B cell (primary cell): Measurements from ENCODE around the gene CCNK. TPM values are rescaled to one million over a fixed set of nuclear protein-coding genes. Genes with fewer than 3 reads are reported as not detected.

Source experiments
- ATAC-seq: fragments of 200-7000 bp; cut with Tn5 transposase; one replicate; pipeline ENCODE4 v1.10.0; 2021; ENCODE audit warnings: low read depth, mild to moderate bottlenecking, moderate number of reproducible peaks, moderate library complexity
- CTCF ChIA-PET: fragments of 350-600 bp; sonication (Branson Sonifier 250); formaldehyde crosslinking; loops from one replicate; lab custom pipeline; 2021; ENCODE audit warnings: antibody characterized with exemption, inconsistent platforms; lab: Charles Lee
- POLR2A ChIA-PET: fragments of 350-600 bp; sonication (Branson Sonifier 250); formaldehyde crosslinking; loops from one replicate; lab custom pipeline; 2021; ENCODE audit warnings: antibody characterized with exemption; lab: Charles Lee
- DNase-seq: peaks from one replicate; pipeline ENCODE4 v3.0.0; 2013
- H2AFZ ChIP-seq: 2 replicates; pipeline ENCODE4 v1.6.1; 2012; ENCODE audit warnings: mild to moderate bottlenecking, low read depth, low read length; ENCODE audit not compliant: insufficient read depth, poor library complexity, severe bottlenecking
- H3K27ac ChIP-seq, 2 donors: 1 replicate in 1 of 2; 2 replicates in 1 of 2; pipeline ENCODE4 v1.5.1; 2012 to 2013; ENCODE audit warnings: low read length in 2 of 2, mild to moderate bottlenecking in 2 of 2, moderate library complexity in 1 of 2
- H3K27me3 ChIP-seq, 4 experiments: fragments of 200-600 bp in 1 of 4; sonication (generic) in 1 of 4; replicated peaks in 1 of 4; 1 replicate in 2 of 4; 2 replicates in 2 of 4; pipeline versions ENCODE4 v1.6.1 to v1.7.0; 2013 to 2016; ENCODE audit warnings: low read length in 3 of 4, mild to moderate bottlenecking in 2 of 4, mixed read lengths in 1 of 4, moderate library complexity in 1 of 4; ENCODE audit not compliant: insufficient read depth in 4 of 4, control insufficient read depth in 3 of 4; ENCODE audit errors: control extremely low read depth in 1 of 4
- H3K36me3 ChIP-seq, 2 experiments: replicated peaks in 1 of 2; 1 replicate in 1 of 2; 2 replicates in 1 of 2; pipeline versions ENCODE4 v1.6.1 to v1.7.1; 2013; ENCODE audit warnings: low read length in 1 of 2; ENCODE audit not compliant: insufficient read depth in 2 of 2, control insufficient read depth in 1 of 2; ENCODE audit errors: control extremely low read depth in 1 of 2, extremely low read depth in 1 of 2
- H3K4me1 ChIP-seq, 2 donors: fragments of 200-600 bp in 1 of 2; sonication (generic) in 1 of 2; 1 replicate in 1 of 2; 2 replicates in 1 of 2; pipeline versions ENCODE4 v1.5.1 to v1.6.1; 2013 to 2017; ENCODE audit warnings: low read length in 2 of 2; ENCODE audit not compliant: control insufficient read depth in 2 of 2, insufficient read depth in 2 of 2
- H3K4me2 ChIP-seq: replicated peaks from 2 replicates; pipeline ENCODE3; 2012; ENCODE audit warnings: mild to moderate bottlenecking, low read depth, low read length; ENCODE audit not compliant: poor library complexity, severe bottlenecking
- H3K4me3 ChIP-seq, 5 experiments: fragments of 200-600 bp in 1 of 5; sonication (generic) in 1 of 5; 1 replicate in 3 of 5; 2 replicates in 2 of 5; pipeline versions ENCODE4 v1.5.1 to v1.7.0; 2011 to 2016; ENCODE audit warnings: low read length in 4 of 5, mild to moderate bottlenecking in 4 of 5, low read depth in 2 of 5, control low read depth in 1 of 5, moderate library complexity in 1 of 5; ENCODE audit not compliant: insufficient read depth in 1 of 5; ENCODE audit errors: control extremely low read depth in 1 of 5, extremely low read depth in 1 of 5
- H3K79me2 ChIP-seq: fragments of 200-600 bp; sonication (generic); one replicate; pipeline ENCODE4 v1.6.0; 2016; ENCODE audit warnings: low read length; ENCODE audit not compliant: control insufficient read depth, insufficient read depth
- H3K9ac ChIP-seq: fragments of 200-600 bp; sonication (generic); 2 replicates; pipeline ENCODE4 v1.6.1; 2017; ENCODE audit warnings: mild to moderate bottlenecking, low read length, moderate library complexity
- H3K9me3 ChIP-seq, 3 donors: one replicate each; pipeline versions ENCODE4 v1.6.1 to v1.7.1; 2013; ENCODE audit warnings: low read length in 2 of 3; ENCODE audit not compliant: control insufficient read depth in 2 of 3, insufficient read depth in 1 of 3; ENCODE audit errors: control extremely low read depth in 1 of 3
- H4K20me1 ChIP-seq: 2 replicates; pipeline ENCODE4 v1.6.0; 2012; ENCODE audit warnings: mild to moderate bottlenecking, low read length; ENCODE audit not compliant: insufficient read depth, control insufficient read depth, poor library complexity, severe bottlenecking
- H3K27ac Mint-ChIP-seq: one replicate; pipeline ENCODE4 v1.8.0; 2021; ENCODE audit warnings: mixed read lengths
- H3K27me3 Mint-ChIP-seq: one replicate; pipeline ENCODE4 v1.8.0; 2021; ENCODE audit warnings: mixed read lengths
- H3K4me1 Mint-ChIP-seq: one replicate; pipeline ENCODE4 v1.8.0; 2021; ENCODE audit warnings: mixed read lengths
- H3K4me3 Mint-ChIP-seq: one replicate; pipeline ENCODE4 v1.8.0; 2021; ENCODE audit warnings: mixed read lengths
- H3K9me3 Mint-ChIP-seq: one replicate; pipeline ENCODE4 v1.8.0; 2022; ENCODE audit warnings: mixed read lengths; ENCODE audit not compliant: insufficient read depth
- CTCF ChIP-seq: fragments of 200-600 bp; IDR thresholded peaks from one replicate; pipeline ENCODE4 v1.8.0; 2022; ENCODE audit warnings: antibody characterized with exemption, mild to moderate bottlenecking
- EZH2 ChIP-seq: IDR thresholded peaks from 2 replicates; pipeline ENCODE4 v1.6.1; 2012; ENCODE audit warnings: borderline replicate concordance, low read depth, mild to moderate bottlenecking, moderate library complexity, low read length; ENCODE audit not compliant: insufficient read depth, poor library complexity, severe bottlenecking
- WGBS: methylation state at CpG from one replicate; pipeline ENCODE4 v1.1.5; 2013; ENCODE audit warnings: missing lambda C conversion rate; ENCODE audit not compliant: insufficient coverage; 5-methylcytosine and 5-hydroxymethylcytosine counted together
- intact Hi-C: fragments of 100-400 bp; cut with micrococcal nuclease; formaldehyde crosslinking; loops from one replicate; pipeline ENCODE4 v1.10.0; 2022
- polyA plus RNA-seq: library from polyadenylated mRNA; depleted of rRNA; stranded (reverse); fragments of >200 nt; gene quantifications from 2 replicates; pipeline ENCODE4 v1.2.3, GENCODE V29; 2012
- total RNA-seq, 2 donors: library from RNA; stranded (reverse); fragments of 120-200 nt in 1 of 2; gene quantifications; 1 replicate in 1 of 2; 2 replicates in 1 of 2; pipeline versions ENCODE4 v1.2.3 to v1.2.4, GENCODE V29; 2013 to 2022

CCNK gene
- total and polyA plus RNA-seq, 2 donors (not counting 1 experiment from before 2014, with no cell fraction given) = 17.5 to 82.0 TPM

GRCh38 chr14:99554757-99555531, 73.7 kb downstream of the CCNK start:
- Mint-ChIP-seq H3K27ac (no peak overlapping the region), H3K4me1 (no peaks in the 10 kb centered on the region), H3K4me3 (no peak overlapping the region), H3K9me3 (no peaks in the 10 kb centered on the region), H3K27me3 (no peaks in the 10 kb centered on the region)
- Histone ChIP-seq H2AFZ (no peak overlapping the region), H4K20me1 (no peaks in the 10 kb centered on the region), H3K9me3 (no peaks in the 10 kb centered on the region), H3K27me3 (no peaks in the 10 kb centered on the region), H3K4me2 (no peak overlapping the region), H3K79me2 (no peaks in the 10 kb centered on the region), H3K36me3 (no peaks in the 10 kb centered on the region), H3K4me3 (no peak overlapping the region), H3K9ac (no peak overlapping the region), H3K4me1 (no peaks in the 10 kb centered on the region), H3K27ac (no peak overlapping the region)
- WGBS = 90% methylated on average over 9 of the region's 9 CpGs
- intact Hi-C loops = no loop called here
- TF ChIP-seq CTCF (no peak), EZH2 (no peak)
- CTCF ChIA-PET = no interaction called here
- ATAC-seq (no peak), DNase-seq (no peak)
- POLR2A ChIA-PET = no interaction called here

- Mint-ChIP-seq H3K4me3 (no peak overlapping the region), H3K4me1 (no peaks in the 10 kb centered on the region), H3K27ac (no peak overlapping the region), H3K9me3 (no peaks in the 10 kb centered on the region), H3K27me3 (no peaks in the 10 kb centered on the region)
- DNase-seq (no peak), ATAC-seq (no peak)
- H4K20me1 ChIP-seq = no peaks in the 10 kb centered on the region
- TF ChIP-seq EZH2 (no peak), CTCF (no peak)
- H3K4me1 ChIP-seq = no peaks in the 10 kb centered on the region
- intact Hi-C loops = no loop called here
- no peak overlapping the region for H3K9ac ChIP-seq
- H3K27me3 ChIP-seq = no peaks in the 10 kb centered on the region
- CTCF ChIA-PET = no interaction called here
- no peak overlapping the region for H3K4me2 ChIP-seq
- 94% methylated on average over 8 of the region's 10 CpGs for WGBS
- H2AFZ ChIP-seq = no peak overlapping the region
- POLR2A ChIA-PET = no interaction called here
- H3K9me3 ChIP-seq = no peaks in the 10 kb centered on the region
- no peak overlapping the region for H3K27ac ChIP-seq
- no peak overlapping the region for H3K4me3 ChIP-seq
- no peaks in the 10 kb centered on the region for H3K36me3 ChIP-seq
- H3K79me2 ChIP-seq = no peaks in the 10 kb centered on the region
Observed at GRCh38 chr14:99556134-99556791, 75.1 kb downstream of the CCNK start.
